Naive thymus-derived CD4-positive, alpha-beta T cell (primary cell): ENCODE results near the gene TSPAN18. TPM values are rescaled to one million over a fixed set of nuclear protein-coding genes. Genes with fewer than 3 reads are reported as not detected.

Experiments used
- ATAC-seq: fragments of 150-1000 bp; cut with Tn5 transposase; 2 replicates; pipeline ENCODE4 v1.10.0; 2021; ENCODE audit warnings: mild to moderate bottlenecking, moderate library complexity
- CTCF ChIA-PET: fragments of 350-600 bp; sonication (Branson Sonifier 250); formaldehyde crosslinking; loops from one replicate; lab custom pipeline; 2021; ENCODE audit warnings: antibody characterized with exemption; lab: Charles Lee
- POLR2A ChIA-PET: fragments of 350-600 bp; sonication (Branson Sonifier 250); formaldehyde crosslinking; loops from one replicate; lab custom pipeline; 2021; ENCODE audit warnings: antibody characterized with exemption, inconsistent platforms; lab: Charles Lee
- DNase-seq, 9 donors: peaks; one replicate each; pipeline versions ENCODE4 v3.0.0 to v3.0.0-alpha.2; 2020 to 2022; ENCODE audit warnings: mixed read lengths in 1 of 9
- H3K27ac ChIP-seq: one replicate; pipeline ENCODE4 v1.7.0; 2013; ENCODE audit warnings: mild to moderate bottlenecking, low read depth, low read length, moderate library complexity
- H3K27me3 ChIP-seq, 2 donors: one replicate each; pipeline ENCODE4 v1.7.0; 2013; ENCODE audit warnings: low read length in 2 of 2, mild to moderate bottlenecking in 2 of 2, moderate library complexity in 2 of 2; ENCODE audit not compliant: control insufficient read depth in 2 of 2, insufficient read depth in 2 of 2
- H3K36me3 ChIP-seq, 3 experiments: 1 replicate in 2 of 3; 2 replicates in 1 of 3; pipeline ENCODE4 v1.7.0; 2013; ENCODE audit warnings: low read length in 3 of 3, mild to moderate bottlenecking in 3 of 3, moderate library complexity in 1 of 3; ENCODE audit not compliant: insufficient read depth in 3 of 3, control insufficient read depth in 2 of 3
- H3K4me1 ChIP-seq, 2 donors: one replicate each; pipeline ENCODE4 v1.7.0; 2013; ENCODE audit warnings: low read length in 2 of 2, mild to moderate bottlenecking in 2 of 2, moderate library complexity in 1 of 2; ENCODE audit not compliant: control insufficient read depth in 2 of 2, insufficient read depth in 2 of 2
- H3K4me3 ChIP-seq: 2 replicates; pipeline ENCODE4 v1.7.0; 2013; ENCODE audit warnings: mild to moderate bottlenecking, low read length
- H3K9me3 ChIP-seq, 3 experiments: 1 replicate in 2 of 3; 2 replicates in 1 of 3; pipeline ENCODE4 v1.7.0; 2013; ENCODE audit warnings: low read length in 3 of 3; ENCODE audit not compliant: control insufficient read depth in 2 of 3
- H3K27ac Mint-ChIP-seq, 9 donors: one replicate each; pipeline ENCODE4 v1.8.0; 2020 to 2022; ENCODE audit warnings: mixed read lengths in 9 of 9, mild to moderate bottlenecking in 8 of 9, moderate library complexity in 5 of 9, inconsistent platforms in 2 of 9
- H3K27me3 Mint-ChIP-seq, 5 donors: one replicate each; pipeline ENCODE4 v1.8.0; 2021 to 2022; ENCODE audit warnings: mixed read lengths in 5 of 5, mild to moderate bottlenecking in 1 of 5
- H3K36me3 Mint-ChIP-seq, 5 donors: one replicate each; pipeline ENCODE4 v1.8.0; 2020 to 2022; ENCODE audit warnings: mixed read lengths in 5 of 5, mild to moderate bottlenecking in 3 of 5, inconsistent platforms in 1 of 5
- H3K4me1 Mint-ChIP-seq, 7 donors: one replicate each; pipeline ENCODE4 v1.8.0; 2020 to 2022; ENCODE audit warnings: mixed read lengths in 7 of 7, mild to moderate bottlenecking in 3 of 7, inconsistent platforms in 1 of 7
- H3K4me3 Mint-ChIP-seq, 10 donors: one replicate each; pipeline ENCODE4 v1.8.0; 2020 to 2022; ENCODE audit warnings: mild to moderate bottlenecking in 10 of 10, mixed read lengths in 10 of 10, moderate library complexity in 6 of 10, inconsistent platforms in 2 of 10
- H3K9me3 Mint-ChIP-seq, 11 donors: one replicate each; pipeline ENCODE4 v1.8.0; 2020 to 2022; ENCODE audit warnings: mixed read lengths in 11 of 11, mild to moderate bottlenecking in 4 of 11, inconsistent platforms in 1 of 11, moderate library complexity in 1 of 11
- intact Hi-C, 2 donors: fragments of 100-400 bp; cut with micrococcal nuclease; formaldehyde crosslinking; loops; one replicate each; pipeline ENCODE4 v1.15.1; 2023
- polyA plus RNA-seq, 2 donors: library from polyadenylated mRNA; unstranded; fragments of 300-500 nt; fragmentation: Illumina TruSeq; gene quantifications; one replicate each; pipeline ENCODE4 v1.2.3, GENCODE V29; 2021
- total RNA-seq, 6 experiments: library from RNA in 5 of 6; stranded (reverse) in 5 of 6; gene quantifications; 1 replicate in 5 of 6; 2 replicates in 1 of 6; pipeline ENCODE4 v1.2.3 and lab custom pipeline; 2021 to 2026

The TSPAN18 gene
- total and polyA plus RNA-seq, 7 experiments from 2014 or later = 8.8 to 57.0 (median 21.7) TPM

DNA sequence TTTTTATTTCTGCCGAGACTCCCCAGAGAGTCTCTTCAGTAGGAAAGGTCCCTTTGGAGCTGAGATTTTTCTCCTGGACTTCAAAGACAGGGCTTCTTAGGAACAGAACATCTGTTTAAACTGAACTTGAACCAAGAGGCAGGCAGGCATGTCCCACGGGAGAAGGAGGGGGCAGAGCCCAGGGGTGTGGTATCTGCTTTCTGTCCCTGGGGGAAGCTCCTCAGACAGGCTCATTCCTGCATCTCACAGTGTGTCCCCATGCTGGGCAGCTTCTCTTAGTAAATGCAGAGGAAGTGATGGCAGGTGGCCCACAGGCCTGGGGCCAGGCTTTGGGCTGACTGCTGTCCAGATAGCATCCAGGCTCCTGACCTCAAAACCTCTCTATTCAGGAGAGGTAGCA lies 47.3 kb downstream of the TSPAN18 start:
- H3K4me3 Mint-ChIP-seq = no peak overlapping the region
- H3K27me3 Mint-ChIP-seq = no peaks in the 10 kb centered on the region
- H3K36me3 Mint-ChIP-seq = peaks cover 0 to 23% (median 12%) of the 10 kb centered on the region in 5 donors
- no peak overlapping the region for H3K27ac Mint-ChIP-seq
- ATAC-seq (no peak), DNase-seq (no peak)
- Histone ChIP-seq H3K4me1 (peaks cover 0 to 8% of the 10 kb centered on the region in 2 donors), H3K27ac (no peak overlapping the region), H3K9me3 (no peaks in the 10 kb centered on the region), H3K27me3 (no peaks in the 10 kb centered on the region), H3K4me3 (no peak overlapping the region), H3K36me3 (no peaks in the 10 kb centered on the region)
- H3K9me3 Mint-ChIP-seq = peaks cover 0 to 2% (median 0%) of the 10 kb centered on the region in 11 donors
- ChIA-PET POLR2A (no interaction called here), CTCF (interaction anchor here (0.6 to 2.5 kb wide), 12 partner anchors 22 to 217 kb away, joined by 3 to 10 read pairs (median 4); no protein-coding TSS in a partner anchor)
- peaks cover 8 to 49% (median 39%) of the 10 kb centered on the region in 7 donors for H3K4me1 Mint-ChIP-seq
- intact Hi-C loops = loop anchor here (2.0 kb wide), 3 partner anchors 15 to 153 kb away; no protein-coding TSS in a partner anchor

GRCh38 chr11:44774731-44775130 lies 48.0 kb downstream of the TSPAN18 start:
- H3K27me3 ChIP-seq = no peaks in the 10 kb centered on the region
- H3K9me3 ChIP-seq = no peaks in the 10 kb centered on the region
- ATAC-seq (no peak), DNase-seq (no peak)
- H3K27ac Mint-ChIP-seq = peak overlapping the region in 3 of 9 donors; percentile 3 to 76 (median 59)
- no peak overlapping the region for H3K27ac ChIP-seq
- H3K36me3 Mint-ChIP-seq = peaks cover 0 to 20% (median 9%) of the 10 kb centered on the region in 5 donors
- intact Hi-C loops = loop anchor here (1.0 to 2.0 kb wide), 8 partner anchors 16 to 218 kb away; no protein-coding TSS in a partner anchor
- peaks cover 8 to 46% (median 37%) of the 10 kb centered on the region in 7 donors for H3K4me1 Mint-ChIP-seq
- no peak overlapping the region for H3K4me3 Mint-ChIP-seq
- H3K4me1 ChIP-seq = peaks cover 0 to 8% of the 10 kb centered on the region in 2 donors
- H3K27me3 Mint-ChIP-seq = no peaks in the 10 kb centered on the region
- peaks cover 0 to 2% (median 0%) of the 10 kb centered on the region in 11 donors for H3K9me3 Mint-ChIP-seq
- no peak overlapping the region for H3K4me3 ChIP-seq
- ChIA-PET CTCF (interaction anchor here (0.6 to 2.9 kb wide), 18 partner anchors 10 to 516 kb away, joined by 3 to 13 read pairs (median 4); no protein-coding TSS in a partner anchor), POLR2A (no interaction called here)
- no peaks in the 10 kb centered on the region for H3K36me3 ChIP-seq

DNA sequence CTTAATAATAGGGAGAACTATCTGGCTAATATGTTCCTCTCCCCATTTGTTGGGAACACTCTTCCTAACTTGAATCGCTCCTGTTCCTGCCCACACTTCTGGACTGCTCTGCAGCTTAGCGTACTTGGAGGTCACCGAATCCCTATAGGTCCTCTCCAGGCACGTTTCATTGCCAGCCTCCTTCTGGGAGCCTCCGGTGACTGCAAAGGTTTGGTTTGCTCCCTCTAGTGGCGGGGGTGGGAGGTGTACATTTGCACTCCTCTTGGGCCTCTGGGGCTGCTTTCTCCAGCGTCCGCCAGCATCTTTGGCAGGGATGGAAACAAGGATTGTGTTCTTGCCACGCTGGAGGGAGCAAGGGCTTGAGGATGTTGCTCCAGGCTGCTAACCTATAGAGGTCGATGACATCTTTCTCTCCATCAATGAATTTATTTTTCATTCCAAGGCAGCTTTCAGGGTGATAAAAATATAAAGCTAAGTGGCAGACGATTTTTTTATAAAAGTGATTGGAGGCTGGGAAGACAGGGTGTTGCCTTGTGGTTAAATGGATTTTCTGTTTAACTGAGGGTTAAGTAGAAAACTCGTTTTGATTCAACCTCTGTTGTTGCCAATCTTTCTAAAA lies 48.7 kb downstream of the TSPAN18 start:
- peak; percentile 34 to 68 (median 49) for DNase-seq
- no peak overlapping the region for H3K4me3 ChIP-seq
- ATAC-seq = peak; percentile 78
- H3K9me3 ChIP-seq = no peaks in the 10 kb centered on the region
- ChIA-PET POLR2A (interaction anchor here (0.7 to 1.0 kb wide), 2 partner anchors 29 to 49 kb away, joined by 3 to 5 read pairs; partner anchors contain the start of gene TSPAN18), CTCF (interaction anchor here (0.5 to 2.9 kb wide), 28 partner anchors 9 to 515 kb away, joined by 3 to 13 read pairs (median 3); no protein-coding TSS in a partner anchor)
- H3K27me3 ChIP-seq = no peaks in the 10 kb centered on the region
- Mint-ChIP-seq H3K27ac (peak overlapping the region in 4 of 9 donors; percentile 13 to 72 (median 34)), H3K27me3 (no peaks in the 10 kb centered on the region), H3K4me3 (peak overlapping the region in 1 of 10 donors; percentile 35), H3K36me3 (peaks cover 0 to 21% (median 7%) of the 10 kb centered on the region in 5 donors), H3K9me3 (peaks cover 0 to 1% (median 0%) of the 10 kb centered on the region in 11 donors), H3K4me1 (peaks cover 5 to 46% (median 32%) of the 10 kb centered on the region in 7 donors)
- H3K4me1 ChIP-seq = peaks cover 0 to 8% of the 10 kb centered on the region in 2 donors
- H3K27ac ChIP-seq = no peak overlapping the region
- H3K36me3 ChIP-seq = no peaks in the 10 kb centered on the region
- intact Hi-C loops = loop anchor here (1.0 to 2.0 kb wide), 8 partner anchors 17 to 219 kb away; no protein-coding TSS in a partner anchor

DNA sequence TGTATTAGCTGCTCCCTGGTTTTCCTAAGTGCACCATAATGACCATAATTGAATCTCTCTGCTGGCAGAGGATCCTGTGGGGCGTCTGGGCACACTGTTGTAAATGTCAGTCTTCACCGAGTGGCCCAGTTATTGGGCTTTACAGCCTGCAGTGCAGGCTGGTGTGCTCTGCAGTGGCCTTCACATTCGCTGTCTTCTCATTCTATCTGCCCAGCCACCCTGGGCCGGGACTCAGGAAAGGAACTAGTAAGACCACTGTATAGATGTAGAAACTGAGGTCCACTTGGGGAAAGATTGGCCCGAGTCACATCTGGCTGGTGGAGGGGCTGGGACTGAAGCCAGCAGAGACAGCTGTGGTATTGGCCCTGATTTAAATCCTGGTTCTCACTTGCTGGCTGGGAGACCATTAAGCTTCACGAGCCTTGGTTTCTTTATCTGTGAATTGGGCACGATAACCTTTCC lies 49.3 kb downstream of the TSPAN18 start:
- Histone ChIP-seq H3K27ac (no peak overlapping the region), H3K36me3 (no peaks in the 10 kb centered on the region), H3K9me3 (no peaks in the 10 kb centered on the region), H3K27me3 (no peaks in the 10 kb centered on the region), H3K4me1 (peaks cover 0 to 8% of the 10 kb centered on the region in 2 donors), H3K4me3 (no peak overlapping the region)
- Mint-ChIP-seq H3K27ac (no peak overlapping the region), H3K4me1 (peaks cover 5 to 46% (median 29%) of the 10 kb centered on the region in 7 donors), H3K4me3 (no peak overlapping the region), H3K27me3 (no peaks in the 10 kb centered on the region), H3K9me3 (no peaks in the 10 kb centered on the region), H3K36me3 (peaks cover 0 to 17% (median 2%) of the 10 kb centered on the region in 5 donors)
- ChIA-PET CTCF (interaction anchor here (0.5 to 2.9 kb wide), 22 partner anchors 9 to 219 kb away, joined by 3 to 13 read pairs (median 4); no protein-coding TSS in a partner anchor), POLR2A (interaction anchor here (0.7 to 1.0 kb wide), 2 partner anchors 30 to 50 kb away, joined by 3 to 5 read pairs; partner anchors contain the start of gene TSPAN18)
- DNase-seq (no peak), ATAC-seq (no peak)
- intact Hi-C loops = loop anchor here (1.0 to 2.0 kb wide), 8 partner anchors 17 to 220 kb away; no protein-coding TSS in a partner anchor

DNA sequence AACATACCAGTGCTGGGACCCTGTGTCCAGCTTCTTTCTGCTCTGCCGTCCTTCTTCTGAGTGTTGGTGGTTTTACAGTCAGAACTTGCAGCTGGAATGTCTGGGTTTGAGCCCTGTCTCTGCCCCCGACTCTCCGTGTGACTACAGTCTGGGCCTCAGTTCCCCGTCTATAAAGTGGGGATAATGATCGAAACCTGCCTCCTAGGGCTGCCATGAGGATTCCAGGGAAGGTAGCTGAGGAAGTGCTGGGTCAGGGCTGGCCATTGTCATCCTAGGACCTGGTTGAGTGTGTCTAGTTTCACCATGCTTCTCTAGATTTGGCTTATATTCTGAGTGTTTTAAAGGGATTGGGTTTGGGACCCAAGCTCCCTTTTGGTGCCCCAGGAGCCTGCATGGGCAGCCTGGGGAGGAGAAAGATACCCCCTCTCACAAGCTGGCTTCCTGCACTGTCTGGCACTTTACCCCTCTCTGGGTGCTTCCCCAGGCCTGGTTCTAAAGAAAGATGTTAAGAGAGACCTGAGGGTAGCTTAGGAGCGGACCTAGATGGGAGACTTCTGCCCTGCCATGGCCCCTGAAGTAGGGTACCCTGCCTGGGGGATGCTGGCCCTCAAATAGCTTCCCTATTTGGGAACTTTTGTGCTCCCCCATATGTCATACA lies 49.9 kb downstream of the TSPAN18 start:
- Mint-ChIP-seq H3K36me3 (peaks cover 0 to 13% (median 0%) of the 10 kb centered on the region in 5 donors), H3K27me3 (no peaks in the 10 kb centered on the region), H3K4me3 (no peak overlapping the region), H3K27ac (no peak overlapping the region), H3K4me1 (peaks cover 5 to 50% (median 29%) of the 10 kb centered on the region in 7 donors), H3K9me3 (no peaks in the 10 kb centered on the region)
- DNase-seq = no peak
- CTCF ChIA-PET = interaction anchor here (0.7 to 2.9 kb wide), 13 partner anchors 8 to 220 kb away, joined by 3 to 13 read pairs (median 5); no protein-coding TSS in a partner anchor
- peaks cover 0 to 8% of the 10 kb centered on the region in 2 donors for H3K4me1 ChIP-seq
- no peak overlapping the region for H3K4me3 ChIP-seq
- no peaks in the 10 kb centered on the region for H3K27me3 ChIP-seq
- intact Hi-C loops = no loop called here
- ATAC-seq = no peak
- H3K9me3 ChIP-seq = no peaks in the 10 kb centered on the region
- H3K36me3 ChIP-seq = no peaks in the 10 kb centered on the region
- H3K27ac ChIP-seq = no peak overlapping the region
- POLR2A ChIA-PET = no interaction called here
